GM21717 (cell line): ENCODE measurements around the gene FMNL2.
A peak's percentile ranks its signal among the peaks of the same experiment; 100 is the strongest.

ENCODE experiments used
- ATAC-seq: cut with Tn5 transposase; IDR thresholded peaks from one replicate; pipeline ENCODE4 v1.9.1; 2021; ENCODE audit warnings: mild to moderate bottlenecking, moderate library complexity; ENCODE audit not compliant: unreplicated experiment

Gene FMNL2

GRCh38 chr2:152569186-152569585 is 234.2 kb downstream of the FMNL2 start:
- ATAC-seq = no peak

- ATAC-seq = no peak
Observed at GRCh38 chr2:152571048-152571766, 236.2 kb downstream of the FMNL2 start.

GRCh38 chr2:152572031-152572430 is 237.1 kb downstream of the FMNL2 start:
- ATAC-seq = no peak

- ATAC-seq = peak; percentile 96
Observed at GRCh38 chr2:152573168-152573567, 238.2 kb downstream of the FMNL2 start.

- no peak for ATAC-seq
Observed at GRCh38 chr2:152577579-152577978, 242.6 kb downstream of the FMNL2 start.

- no peak for ATAC-seq
Observed at GRCh38 chr2:152578573-152578972, 243.6 kb downstream of the FMNL2 start.

- ATAC-seq = no peak
Observed at GRCh38 chr2:152580714-152581113, 245.7 kb downstream of the FMNL2 start.

GRCh38 chr2:152581360-152581759 is 246.4 kb downstream of the FMNL2 start:
- no peak for ATAC-seq

- no peak for ATAC-seq
Observed at GRCh38 chr2:152582081-152582480, 247.1 kb downstream of the FMNL2 start.

- ATAC-seq = no peak
Observed at GRCh38 chr2:152583512-152584229, 248.7 kb downstream of the FMNL2 start.

- ATAC-seq = no peak
Observed at GRCh38 chr2:152584301-152584700, 249.3 kb downstream of the FMNL2 start.

- ATAC-seq = no peak
Observed at GRCh38 chr2:152585830-152586484, 251.0 kb downstream of the FMNL2 start.

- no peak for ATAC-seq
Observed at GRCh38 chr2:152587187-152587947, 252.4 kb downstream of the FMNL2 start.

- ATAC-seq = no peak
Observed at GRCh38 chr2:152588998-152589397, 254.0 kb downstream of the FMNL2 start.

- peak; percentile 96 for ATAC-seq
Observed at GRCh38 chr2:152594022-152594766, 259.2 kb downstream of the FMNL2 start.

- ATAC-seq = no peak
Observed at GRCh38 chr2:152594792-152595191, 259.8 kb downstream of the FMNL2 start.

- ATAC-seq = no peak
Observed at GRCh38 chr2:152598975-152599759, 264.2 kb downstream of the FMNL2 start.

GRCh38 chr2:152600051-152600657 is 265.2 kb downstream of the FMNL2 start:
- no peak for ATAC-seq

GRCh38 chr2:152600697-152601096 is 265.7 kb downstream of the FMNL2 start:
- no peak for ATAC-seq
